HL-60 (cell line): Measurements from ENCODE around the gene FHL1.

Experiments
- POLR2AphosphoS5 ChIP-seq: IDR thresholded peaks from 2 replicates; pipeline ENCODE4 v1.6.1; 2012; ENCODE audit warnings: low read depth
- SPI1 ChIP-seq: IDR thresholded peaks from 2 replicates; pipeline ENCODE4 v1.6.1; 2012; ENCODE audit warnings: low read depth, mild to moderate bottlenecking, borderline replicate concordance
- TF ChIP-seq, protein P1 (sequence below): IDR thresholded peaks from one replicate; pipeline ENCODE4 v1.5.1; 2011; ENCODE audit warnings: low read length, control low read depth, inconsistent platforms; ENCODE audit not compliant: insufficient read depth
- TF ChIP-seq, protein P2 (sequence below): IDR thresholded peaks from 2 replicates; pipeline ENCODE4 v1.6.1; 2012; ENCODE audit warnings: low read depth; ENCODE audit not compliant: insufficient replicate concordance

DNA sequence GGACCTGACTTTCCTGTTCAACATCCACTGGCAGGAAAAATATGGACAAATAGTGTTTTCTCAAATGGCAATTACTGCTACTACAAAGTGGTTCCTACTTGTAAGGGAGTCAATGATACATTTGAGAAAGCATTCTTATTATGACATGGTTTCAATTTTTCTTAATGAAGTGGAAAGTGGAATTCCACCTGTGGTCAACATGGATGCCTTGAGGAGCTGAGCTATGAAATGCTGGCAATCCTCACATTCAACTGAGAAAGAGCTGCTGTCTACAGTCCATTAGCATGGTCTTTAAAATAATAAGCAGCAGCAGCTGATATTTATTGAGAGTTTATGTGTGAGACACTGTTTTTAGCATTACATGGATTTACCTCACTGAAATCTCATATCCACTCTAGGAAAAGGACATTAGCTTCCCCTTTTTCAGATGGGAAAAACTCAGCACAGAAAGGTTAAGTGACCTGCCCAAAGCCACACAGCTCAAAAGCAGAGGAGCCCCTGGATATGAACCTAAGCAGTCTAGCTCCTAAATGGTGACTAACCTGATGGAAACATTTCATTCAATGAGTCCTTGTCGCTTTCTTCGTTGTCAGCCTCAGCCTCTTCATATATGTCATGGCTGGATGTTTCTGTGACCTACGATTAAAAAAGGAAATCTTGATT, 74.6 kb downstream of the FHL1 start:
- TF ChIP-seq, protein P1, sequence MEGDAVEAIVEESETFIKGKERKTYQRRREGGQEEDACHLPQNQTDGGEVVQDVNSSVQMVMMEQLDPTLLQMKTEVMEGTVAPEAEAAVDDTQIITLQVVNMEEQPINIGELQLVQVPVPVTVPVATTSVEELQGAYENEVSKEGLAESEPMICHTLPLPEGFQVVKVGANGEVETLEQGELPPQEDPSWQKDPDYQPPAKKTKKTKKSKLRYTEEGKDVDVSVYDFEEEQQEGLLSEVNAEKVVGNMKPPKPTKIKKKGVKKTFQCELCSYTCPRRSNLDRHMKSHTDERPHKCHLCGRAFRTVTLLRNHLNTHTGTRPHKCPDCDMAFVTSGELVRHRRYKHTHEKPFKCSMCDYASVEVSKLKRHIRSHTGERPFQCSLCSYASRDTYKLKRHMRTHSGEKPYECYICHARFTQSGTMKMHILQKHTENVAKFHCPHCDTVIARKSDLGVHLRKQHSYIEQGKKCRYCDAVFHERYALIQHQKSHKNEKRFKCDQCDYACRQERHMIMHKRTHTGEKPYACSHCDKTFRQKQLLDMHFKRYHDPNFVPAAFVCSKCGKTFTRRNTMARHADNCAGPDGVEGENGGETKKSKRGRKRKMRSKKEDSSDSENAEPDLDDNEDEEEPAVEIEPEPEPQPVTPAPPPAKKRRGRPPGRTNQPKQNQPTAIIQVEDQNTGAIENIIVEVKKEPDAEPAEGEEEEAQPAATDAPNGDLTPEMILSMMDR = no peak
- TF ChIP-seq POLR2AphosphoS5 = no peak
- TF ChIP-seq, protein P2, sequence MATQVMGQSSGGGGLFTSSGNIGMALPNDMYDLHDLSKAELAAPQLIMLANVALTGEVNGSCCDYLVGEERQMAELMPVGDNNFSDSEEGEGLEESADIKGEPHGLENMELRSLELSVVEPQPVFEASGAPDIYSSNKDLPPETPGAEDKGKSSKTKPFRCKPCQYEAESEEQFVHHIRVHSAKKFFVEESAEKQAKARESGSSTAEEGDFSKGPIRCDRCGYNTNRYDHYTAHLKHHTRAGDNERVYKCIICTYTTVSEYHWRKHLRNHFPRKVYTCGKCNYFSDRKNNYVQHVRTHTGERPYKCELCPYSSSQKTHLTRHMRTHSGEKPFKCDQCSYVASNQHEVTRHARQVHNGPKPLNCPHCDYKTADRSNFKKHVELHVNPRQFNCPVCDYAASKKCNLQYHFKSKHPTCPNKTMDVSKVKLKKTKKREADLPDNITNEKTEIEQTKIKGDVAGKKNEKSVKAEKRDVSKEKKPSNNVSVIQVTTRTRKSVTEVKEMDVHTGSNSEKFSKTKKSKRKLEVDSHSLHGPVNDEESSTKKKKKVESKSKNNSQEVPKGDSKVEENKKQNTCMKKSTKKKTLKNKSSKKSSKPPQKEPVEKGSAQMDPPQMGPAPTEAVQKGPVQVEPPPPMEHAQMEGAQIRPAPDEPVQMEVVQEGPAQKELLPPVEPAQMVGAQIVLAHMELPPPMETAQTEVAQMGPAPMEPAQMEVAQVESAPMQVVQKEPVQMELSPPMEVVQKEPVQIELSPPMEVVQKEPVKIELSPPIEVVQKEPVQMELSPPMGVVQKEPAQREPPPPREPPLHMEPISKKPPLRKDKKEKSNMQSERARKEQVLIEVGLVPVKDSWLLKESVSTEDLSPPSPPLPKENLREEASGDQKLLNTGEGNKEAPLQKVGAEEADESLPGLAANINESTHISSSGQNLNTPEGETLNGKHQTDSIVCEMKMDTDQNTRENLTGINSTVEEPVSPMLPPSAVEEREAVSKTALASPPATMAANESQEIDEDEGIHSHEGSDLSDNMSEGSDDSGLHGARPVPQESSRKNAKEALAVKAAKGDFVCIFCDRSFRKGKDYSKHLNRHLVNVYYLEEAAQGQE = no peak
- no peak for TF ChIP-seq SPI1
